ENCODE measurements around the gene AGER.
"Not testable (repeated sequence)": the region's sequence is repeated elsewhere in the genome, so short reads cannot be mapped to it uniquely, and the experiment has no call there.

AGER gene

DNA sequence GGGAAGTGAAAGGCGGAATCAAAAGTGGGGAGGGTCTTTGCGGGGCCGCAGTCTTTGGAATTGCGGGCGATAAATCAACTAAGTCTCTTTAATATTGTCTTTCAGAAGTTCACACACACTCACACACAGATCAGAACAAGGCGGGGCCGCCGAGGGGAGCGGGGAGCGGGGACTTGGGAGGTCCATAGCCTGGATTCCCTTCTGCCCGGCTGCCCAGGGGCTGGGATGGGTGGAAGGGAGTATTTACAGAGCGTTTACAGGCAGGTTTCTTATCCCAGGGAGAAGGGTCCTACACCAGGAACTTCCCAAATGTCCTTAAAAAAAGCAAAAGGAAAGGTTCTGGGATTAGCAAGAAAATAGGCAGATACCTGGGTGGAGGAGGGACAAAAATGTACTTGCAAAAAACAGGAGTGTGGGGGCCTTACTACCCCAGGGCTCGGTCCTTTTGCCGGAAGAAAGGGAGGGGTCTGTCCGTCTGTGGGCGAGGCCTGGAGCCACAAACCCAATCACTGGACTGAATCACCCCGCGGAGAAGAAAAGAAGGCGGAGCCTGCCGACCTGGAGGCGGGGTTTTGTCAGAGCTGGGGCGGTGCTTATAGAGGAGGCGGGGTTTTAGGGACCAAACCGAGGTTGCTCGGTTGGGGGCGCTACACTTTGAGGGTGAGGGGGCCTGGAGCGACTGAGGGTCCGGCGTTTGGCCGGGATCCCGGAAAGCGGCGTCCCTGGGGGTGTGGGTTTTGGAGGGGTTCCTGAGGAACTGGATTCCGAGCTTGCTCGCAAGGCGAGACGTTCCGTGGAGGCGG, 35.6 kb downstream of the AGER start:
- DNase-seq (ENCODE audit: low read depth) = peak; percentile 41

DNA sequence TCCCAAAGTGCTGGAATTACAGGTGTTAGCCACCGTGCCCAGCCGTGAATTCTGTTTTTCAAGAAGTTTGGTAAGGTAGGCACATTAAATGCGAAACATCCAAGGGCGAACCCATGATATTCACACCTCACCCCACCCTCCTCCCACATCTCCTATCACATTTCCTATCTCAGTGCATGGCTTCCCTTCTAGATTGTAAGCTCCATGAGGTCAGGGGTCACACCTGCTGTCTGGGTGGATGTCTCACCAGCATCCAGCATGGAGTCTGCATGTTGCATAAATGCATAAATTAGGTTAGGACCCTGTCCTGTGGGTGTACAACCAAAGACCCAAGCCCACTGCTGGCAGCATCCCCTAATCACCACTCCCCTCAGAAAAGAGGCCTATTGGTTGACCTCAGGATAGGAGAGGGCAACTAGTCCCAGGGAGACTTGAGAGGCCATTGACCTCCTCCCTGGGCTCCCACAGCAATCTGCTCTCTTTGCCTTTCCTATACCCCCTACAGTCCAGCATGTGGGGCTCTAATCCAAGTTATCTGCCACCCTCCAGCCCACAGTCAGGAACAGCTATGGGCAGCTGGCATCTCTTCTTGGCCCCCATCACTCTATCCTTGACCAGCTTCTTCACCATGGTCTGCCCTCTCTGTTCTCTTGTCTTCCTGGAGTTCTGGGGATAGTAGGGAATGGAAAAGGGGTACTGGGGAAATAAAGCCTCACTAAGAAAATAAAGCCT, 36.5 kb downstream of the AGER start:
- no peak for DNase-seq (ENCODE audit: low read depth)

DNA sequence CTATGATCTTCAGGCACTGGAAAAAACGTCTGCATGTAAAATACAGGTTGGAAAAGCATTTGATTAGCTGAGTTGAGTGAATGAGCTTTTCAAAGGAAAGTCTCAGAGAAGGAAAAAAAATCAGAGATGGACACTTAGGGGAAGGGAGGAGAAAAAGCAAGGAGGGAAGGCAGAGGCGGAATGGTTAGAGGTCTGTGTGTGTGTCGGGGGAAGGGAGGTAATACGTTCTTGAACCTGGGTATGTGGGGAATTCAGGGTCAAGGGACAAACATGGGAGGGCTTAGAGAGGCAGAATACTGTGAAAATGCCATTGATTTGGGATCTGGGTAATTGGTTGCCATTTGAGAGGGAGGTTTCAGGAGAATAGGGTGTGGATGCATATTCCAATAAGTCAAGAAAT, 37.4 kb downstream of the AGER start:
- no peak for DNase-seq (ENCODE audit: low read depth)

DNA sequence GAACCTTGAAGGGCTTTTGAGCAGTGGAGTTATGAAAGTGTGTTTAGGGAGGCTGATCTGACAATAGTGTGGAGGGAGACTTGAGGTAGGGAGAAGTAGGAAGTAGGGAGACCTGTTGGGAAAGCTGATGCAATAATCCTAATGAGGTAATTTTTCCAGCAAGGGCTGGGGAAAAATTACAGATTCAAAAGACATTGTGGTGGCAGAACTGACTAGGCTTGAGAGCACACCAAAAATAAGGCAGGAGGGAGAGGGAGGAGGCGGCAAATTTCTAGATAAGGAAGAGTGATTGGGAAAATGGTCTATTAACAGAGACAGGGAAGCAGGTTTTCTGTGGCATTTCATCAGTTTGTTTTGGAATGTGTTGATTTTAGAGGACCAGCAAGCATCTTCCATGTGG, 37.8 kb downstream of the AGER start:
- DNase-seq (ENCODE audit: low read depth) = no peak

DNA sequence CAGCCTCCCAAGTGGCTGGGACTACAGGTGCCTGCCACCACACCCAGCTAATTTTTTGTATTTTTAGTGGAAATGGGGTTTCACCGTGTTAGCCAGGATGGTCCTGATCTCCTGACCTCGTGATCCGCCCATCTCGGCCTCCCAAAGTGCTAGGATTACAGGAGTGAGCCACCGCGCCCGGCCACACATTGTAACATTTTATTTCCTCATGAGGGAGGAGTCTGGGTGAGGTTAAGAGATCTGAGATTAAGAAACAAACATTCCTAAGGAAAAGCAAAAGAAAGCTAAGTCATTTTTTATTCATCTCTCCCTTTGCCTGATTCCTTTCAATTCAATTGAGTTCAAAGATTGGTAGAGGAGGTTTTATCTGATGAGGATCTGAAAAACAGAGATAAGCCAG, 39.8 kb downstream of the AGER start:
- DNase-seq (ENCODE audit: low read depth) = not testable (repeated sequence)

DNA sequence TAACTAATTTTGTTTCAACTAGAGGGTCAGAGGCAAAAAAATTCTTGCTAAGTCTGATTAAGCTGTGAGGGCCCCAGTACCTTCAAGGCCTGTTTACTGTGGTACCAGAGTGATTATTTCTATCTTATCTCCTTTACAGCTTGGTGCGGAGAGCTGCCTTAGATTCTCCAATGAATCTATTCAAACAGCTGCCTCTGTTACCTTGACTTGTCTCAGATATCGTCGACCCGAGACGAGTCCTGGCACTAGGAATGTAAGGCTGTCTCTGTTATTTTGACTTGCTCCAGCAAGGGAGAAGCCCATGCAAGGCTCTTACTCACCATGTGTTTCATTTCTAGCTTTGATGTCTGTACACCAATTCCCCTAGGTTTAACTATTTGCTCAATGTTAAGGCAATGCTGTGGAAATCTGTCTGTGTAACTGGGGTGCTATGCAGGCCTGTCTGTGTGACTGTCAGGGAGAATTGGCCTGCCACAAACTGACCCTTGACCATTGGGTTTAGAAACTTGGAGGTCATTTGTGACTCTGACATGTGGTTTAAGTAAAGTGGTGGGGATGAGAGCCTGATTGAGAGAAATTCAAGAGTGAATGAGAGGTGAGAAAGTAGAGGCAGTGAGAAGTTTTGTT, 43.5 kb downstream of the AGER start:
- DNase-seq (ENCODE audit: low read depth) = no peak

DNA sequence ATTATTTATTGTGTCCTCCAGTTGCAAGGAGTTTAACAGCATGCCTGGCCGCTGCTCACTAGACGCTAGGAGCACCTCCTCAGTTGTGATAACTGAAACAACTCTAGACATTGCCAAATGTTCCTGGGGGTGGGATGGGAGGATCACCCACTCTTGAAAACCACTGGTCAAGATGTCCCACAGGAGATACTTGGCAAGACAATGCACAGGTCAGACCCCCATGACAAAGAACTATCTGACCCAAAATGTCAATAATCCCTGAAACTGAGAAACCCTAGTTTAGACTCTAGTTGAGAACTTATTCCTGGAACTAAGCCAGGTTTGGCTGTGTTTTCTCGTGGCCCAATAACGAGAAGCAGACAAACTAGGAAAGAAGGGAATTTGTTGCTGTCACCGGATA, 44.5 kb downstream of the AGER start:
- DNase-seq (ENCODE audit: low read depth) = no peak

DNA sequence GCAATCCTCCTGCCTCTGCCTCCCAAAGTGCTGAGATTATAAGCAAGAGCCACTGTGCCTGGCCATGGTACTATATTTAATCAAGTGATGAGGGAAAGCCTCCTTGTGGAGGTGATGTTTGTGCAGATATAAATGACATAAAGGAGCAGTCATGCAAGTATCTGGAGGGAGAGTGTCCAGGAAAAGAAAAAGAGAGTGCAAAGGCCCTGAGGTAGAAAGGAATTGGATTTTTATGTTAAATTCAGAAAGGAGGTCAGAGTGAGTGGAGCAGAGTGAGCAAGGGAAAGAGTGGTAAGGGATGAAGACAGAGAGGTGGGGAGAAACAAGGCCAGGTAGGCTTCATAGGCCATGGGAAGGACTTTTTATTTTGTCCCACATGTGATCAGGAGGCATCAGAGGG, 46.6 kb downstream of the AGER start:
- no peak for DNase-seq (ENCODE audit: low read depth)

DNA sequence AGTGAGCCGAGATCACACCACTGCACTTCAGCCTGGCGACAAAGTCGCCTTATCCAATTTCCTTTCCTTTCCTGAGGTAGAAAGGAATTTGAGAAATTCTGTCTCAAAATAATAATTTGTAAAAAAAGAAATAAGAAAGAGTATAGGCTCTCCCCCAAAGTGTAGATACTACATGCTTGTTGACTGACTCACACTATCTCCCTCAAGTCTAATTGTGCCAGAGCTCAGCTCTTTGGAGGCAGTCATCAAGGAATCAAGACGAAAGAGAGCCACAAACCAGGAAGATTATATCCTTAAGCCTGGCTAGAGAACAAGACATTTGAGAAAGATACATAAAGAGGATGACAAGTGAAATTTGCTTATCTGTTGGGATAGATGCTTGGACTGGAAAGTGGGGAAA, 50.3 kb downstream of the AGER start:
- no peak for DNase-seq (ENCODE audit: low read depth)

DNA sequence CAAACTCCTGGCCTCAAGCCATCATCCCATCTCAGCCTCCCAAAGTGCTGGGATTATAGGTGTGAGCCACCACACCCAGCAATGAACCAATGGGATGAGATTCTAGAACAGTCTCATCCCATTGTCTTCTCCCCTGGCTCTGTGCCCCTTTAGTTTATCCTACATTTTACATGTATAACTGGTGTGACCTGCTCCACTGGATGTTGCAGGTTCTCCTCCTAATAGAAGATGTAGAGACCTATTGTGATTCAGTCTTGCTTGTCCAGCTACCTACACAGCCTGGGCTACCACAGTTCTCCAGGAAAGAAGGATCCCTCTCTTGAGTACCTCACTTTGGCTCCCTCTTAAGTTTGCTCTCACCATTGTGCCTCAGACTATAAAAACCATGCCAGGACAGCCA, 51.9 kb downstream of the AGER start:
- DNase-seq (ENCODE audit: low read depth) = no peak

DNA sequence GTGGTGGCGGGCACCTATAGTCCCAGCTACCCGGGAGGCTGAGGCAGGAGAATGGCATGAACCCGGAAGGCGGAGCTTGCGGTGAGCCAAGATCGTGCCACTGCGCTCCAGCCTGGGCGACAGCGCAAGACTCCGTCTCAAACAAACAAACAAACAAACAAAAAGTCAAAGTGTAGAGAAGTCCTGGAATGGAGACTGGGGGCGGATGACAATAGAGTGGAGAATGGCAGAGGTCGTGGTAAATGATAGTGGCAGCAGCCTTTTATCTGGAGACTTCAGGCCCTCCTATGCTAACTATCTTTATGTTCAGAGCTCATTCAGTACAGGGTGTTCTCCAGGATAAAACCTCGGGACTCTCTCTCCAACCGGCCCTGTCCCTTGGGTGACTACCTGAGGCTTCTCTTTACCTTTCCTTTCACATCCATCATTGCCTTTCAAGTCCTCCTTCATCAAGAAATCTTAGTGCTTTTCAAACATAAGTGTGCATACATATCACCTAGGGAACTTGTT, 52.6 kb downstream of the AGER start:
- DNase-seq (ENCODE audit: low read depth) = no peak

Measured in activated T-helper 1 cell treated with Interleukin-2 at 50 U/mL for 16 hours (primary cell).